GM21737 (cell line): ENCODE data around the gene FEM1A.
A peak's percentile ranks its signal among the peaks of the same experiment; 100 is the strongest.
"Not testable (repeated sequence)": the region's sequence is repeated elsewhere in the genome, so short reads cannot be mapped to it uniquely, and the experiment has no call there.

ENCODE experiments used
- ATAC-seq: cut with Tn5 transposase; IDR thresholded peaks from one replicate; pipeline ENCODE4 v1.9.1; 2021; ENCODE audit warnings: mild to moderate bottlenecking, moderate library complexity; ENCODE audit not compliant: unreplicated experiment

Gene FEM1A

GRCh38 chr19:4791183-4792018 is at the start of gene FEM1A:
TSS of gene FEM1A (plus strand) at chr19:4791734. CDS start at chr19:4791855, 121 bp downstream.
- peak; percentile 91 for ATAC-seq

GRCh38 chr19:4742723-4743646 is 48.5 kb upstream of the FEM1A start:
- ATAC-seq = no peak

- no peak for ATAC-seq
Observed at GRCh38 chr19:4744451-4745174, 46.9 kb upstream of the FEM1A start.

- not testable (repeated sequence) for ATAC-seq
Observed at GRCh38 chr19:4745175-4745574, 46.4 kb upstream of the FEM1A start.

GRCh38 chr19:4745986-4746385 is 45.5 kb upstream of the FEM1A start:
- no peak for ATAC-seq

GRCh38 chr19:4748185-4748584 is 43.3 kb upstream of the FEM1A start:
- no peak for ATAC-seq

GRCh38 chr19:4748589-4748988 is 42.9 kb upstream of the FEM1A start:
- no peak for ATAC-seq

- no peak for ATAC-seq
Observed at GRCh38 chr19:4749870-4750590, 41.5 kb upstream of the FEM1A start.

- no peak for ATAC-seq
Observed at GRCh38 chr19:4754248-4754647, 37.3 kb upstream of the FEM1A start.

GRCh38 chr19:4755459-4755858 is 36.1 kb upstream of the FEM1A start:
- ATAC-seq = no peak

- no peak for ATAC-seq
Observed at GRCh38 chr19:4758082-4758481, 33.5 kb upstream of the FEM1A start.

- no peak for ATAC-seq
Observed at GRCh38 chr19:4758659-4759058, 32.9 kb upstream of the FEM1A start.

GRCh38 chr19:4759388-4760284 is 31.9 kb upstream of the FEM1A start:
- ATAC-seq = peak; percentile 62

- no peak for ATAC-seq
Observed at GRCh38 chr19:4760285-4760650, 31.3 kb upstream of the FEM1A start.

GRCh38 chr19:4763021-4763420 is 28.5 kb upstream of the FEM1A start:
- ATAC-seq = no peak

GRCh38 chr19:4764393-4764660 is 27.2 kb upstream of the FEM1A start:
- no peak for ATAC-seq

- no peak for ATAC-seq
Observed at GRCh38 chr19:4768934-4769777, 22.4 kb upstream of the FEM1A start.

- no peak for ATAC-seq
Observed at GRCh38 chr19:4772566-4772965, 19.0 kb upstream of the FEM1A start.
